Measurements from ENCODE around the gene GMDS. TPM values are rescaled to one million over a fixed set of nuclear protein-coding genes. Genes with fewer than 3 reads are reported as not detected.

GMDS gene
- total RNA-seq, 2 experiments from 2014 or later = 13.9 to 16.4 TPM

GRCh38 chr6:1729750-1730140 lies 515.7 kb downstream of the GMDS start:
- no peaks in the 10 kb centered on the region for H3K9me3 ChIP-seq (ENCODE audit: control insufficient read depth in 1 of 2, insufficient read depth in 1 of 2, low read length in 2 of 2)
- TF ChIP-seq CTCF (IDR thresholded peaks at IDR 0.05) = no peak
- H3K27ac ChIP-seq (ENCODE audit: low read depth in 1 of 2, low read length in 2 of 2) = no peak overlapping the region
- no peaks in the 10 kb centered on the region for H3K4me1 ChIP-seq (ENCODE audit: insufficient read depth, low read length)
- H3K4me1 Mint-ChIP-seq (ENCODE audit: low read depth) = no peaks in the 10 kb centered on the region
- no peaks in the 10 kb centered on the region for H3K27me3 ChIP-seq (ENCODE audit: control insufficient read depth in 1 of 2, insufficient read depth in 2 of 2, low read length in 2 of 2)
- no peak for DNase-seq
- ChIA-PET CTCF (interaction anchor here (0.5 kb wide), 1 partner anchor 408 kb away, joined by 3 read pairs; no protein-coding TSS in a partner anchor), POLR2A (no interaction called here)
- no peak overlapping the region for H3K4me3 ChIP-seq (ENCODE audit: low read length)
- H3K4me3 Mint-ChIP-seq = no peak overlapping the region
- H3K27ac Mint-ChIP-seq = no peak overlapping the region
- intact Hi-C loops (cut with DNase I, micrococcal nuclease) = no loop called here
- H3K9me3 Mint-ChIP-seq = peaks cover 6% of the 10 kb centered on the region
- H3K27me3 Mint-ChIP-seq = no peaks in the 10 kb centered on the region
- ATAC-seq (ENCODE audit: poor library complexity) = no peak
- H3K36me3 ChIP-seq (ENCODE audit: insufficient read depth, low read length) = peaks cover 2% of the 10 kb centered on the region
- H3K36me3 Mint-ChIP-seq (ENCODE audit: low read depth) = peaks cover 32% of the 10 kb centered on the region

GRCh38 chr6:1729133-1729749 lies 516.2 kb downstream of the GMDS start:
- Mint-ChIP-seq H3K9me3 (peaks cover 6% of the 10 kb centered on the region), H3K36me3 (ENCODE audit: low read depth) (peaks cover 37% of the 10 kb centered on the region), H3K4me3 (no peak overlapping the region), H3K4me1 (ENCODE audit: low read depth) (no peaks in the 10 kb centered on the region), H3K27ac (no peak overlapping the region), H3K27me3 (no peaks in the 10 kb centered on the region)
- ChIA-PET CTCF (no interaction called here), POLR2A (no interaction called here)
- H3K27ac ChIP-seq (ENCODE audit: low read depth in 1 of 2, low read length in 2 of 2) = no peak overlapping the region
- DNase-seq = no peak
- no peak for TF ChIP-seq CTCF (IDR thresholded peaks at IDR 0.05)
- no peaks in the 10 kb centered on the region for H3K4me1 ChIP-seq (ENCODE audit: insufficient read depth, low read length)
- H3K36me3 ChIP-seq (ENCODE audit: insufficient read depth, low read length) = peaks cover 6% of the 10 kb centered on the region
- intact Hi-C loops (cut with DNase I, micrococcal nuclease) = no loop called here
- no peak for ATAC-seq (ENCODE audit: poor library complexity)
- H3K27me3 ChIP-seq (ENCODE audit: control insufficient read depth in 1 of 2, insufficient read depth in 2 of 2, low read length in 2 of 2) = no peaks in the 10 kb centered on the region
- no peak overlapping the region for H3K4me3 ChIP-seq (ENCODE audit: low read length)
- H3K9me3 ChIP-seq (ENCODE audit: control insufficient read depth in 1 of 2, insufficient read depth in 1 of 2, low read length in 2 of 2) = no peaks in the 10 kb centered on the region

- Histone ChIP-seq H3K4me1 (ENCODE audit: insufficient read depth, low read length) (no peaks in the 10 kb centered on the region), H3K36me3 (ENCODE audit: insufficient read depth, low read length) (peaks cover 6% of the 10 kb centered on the region), H3K27ac (ENCODE audit: low read depth in 1 of 2, low read length in 2 of 2) (no peak overlapping the region), H3K27me3 (ENCODE audit: control insufficient read depth in 1 of 2, insufficient read depth in 2 of 2, low read length in 2 of 2) (no peaks in the 10 kb centered on the region), H3K4me3 (ENCODE audit: low read length) (no peak overlapping the region), H3K9me3 (ENCODE audit: control insufficient read depth in 1 of 2, insufficient read depth in 1 of 2, low read length in 2 of 2) (no peaks in the 10 kb centered on the region)
- ChIA-PET POLR2A (no interaction called here), CTCF (no interaction called here)
- DNase-seq (no peak), ATAC-seq (ENCODE audit: poor library complexity) (no peak)
- H3K4me1 Mint-ChIP-seq (ENCODE audit: low read depth) = no peaks in the 10 kb centered on the region
- TF ChIP-seq CTCF (IDR thresholded peaks at IDR 0.05) = no peak
- H3K4me3 Mint-ChIP-seq = no peak overlapping the region
- peaks cover 42% of the 10 kb centered on the region for H3K36me3 Mint-ChIP-seq (ENCODE audit: low read depth)
- peaks cover 5% of the 10 kb centered on the region for H3K9me3 Mint-ChIP-seq
- H3K27ac Mint-ChIP-seq = no peak overlapping the region
- no peaks in the 10 kb centered on the region for H3K27me3 Mint-ChIP-seq
- intact Hi-C loops (cut with DNase I, micrococcal nuclease) = no loop called here
Measured at GRCh38 chr6:1726341-1726768, 519.0 kb downstream of the GMDS start.

Data from CD4-positive, alpha-beta T cell (primary cell).